ENCODE results near the gene SMC3. TPM values are rescaled to one million over a fixed set of nuclear protein-coding genes. Genes with fewer than 3 reads are reported as not detected.

SMC3 gene
- total and polyA plus RNA-seq, 2 of the 13 experiments (the other 11 are each of a cell fraction or from before 2014, with no cell fraction given), result 11.7 to 48.0 TPM

DNA sequence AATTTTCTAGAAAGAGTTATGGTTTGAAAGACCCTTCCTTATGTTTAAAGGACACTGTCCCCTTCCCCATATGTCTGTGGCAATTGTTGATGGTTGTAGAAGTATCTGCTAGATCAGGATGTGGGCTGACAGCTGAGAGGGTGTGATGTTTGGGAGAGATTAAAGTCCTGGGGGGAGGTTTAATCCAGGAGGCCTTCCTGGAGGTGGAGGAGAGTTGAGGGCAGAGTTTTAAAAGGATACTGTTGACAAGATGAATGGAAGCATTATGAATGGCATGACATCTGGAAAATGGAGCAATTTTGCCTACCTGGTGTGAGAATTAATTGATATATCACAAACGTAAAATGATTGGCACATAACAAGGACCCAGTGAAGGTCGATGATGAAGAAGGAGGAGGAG lies 32.9 kb upstream of the SMC3 start:
- H3K4me2 ChIP-seq (ENCODE audit: low read depth, low read length), result no peak overlapping the region
- peaks cover 3 to 11% of the 10 kb centered on the region in 2 experiments; a peak in 3 of 5 replicates for H3K27me3 ChIP-seq (ENCODE audit: control insufficient read depth in 1 of 2, insufficient read depth in 2 of 2, low read length in 2 of 2)
- ChIA-PET CTCF (ENCODE audit: low intra/inter-chr PET ratio, low total read pairs) (no interaction called here), POLR2A (no interaction called here)
- 1% methylated on average over 2 of the region's 2 CpGs for WGBS (ENCODE audit: low lambda C conversion rate)
- no peak for TF ChIP-seq ZSCAN29 (CRISPR knock-in tag; conservative IDR thresholded peaks at IDR 0.05)
- TF ChIP-seq HNF4G (IDR thresholded peaks at IDR 0.05; ENCODE audit: borderline replicate concordance, low read depth, low read length), result no peak
- no peak for TF ChIP-seq HNF4G (CRISPR knock-in tag; IDR thresholded peaks at IDR 0.05; ENCODE audit: borderline replicate concordance, low read depth)
- no peak for TF ChIP-seq ZNF335 (CRISPR knock-in tag; IDR thresholded peaks at IDR 0.05)
- TF ChIP-seq ZNF441 (CRISPR knock-in tag; IDR thresholded peaks at IDR 0.05; ENCODE audit: borderline replicate concordance), result no peak
- TF ChIP-seq ZNF446 (CRISPR knock-in tag; IDR thresholded peaks at IDR 0.05), result no peak
- TF ChIP-seq PHF5A (CRISPR knock-in tag; IDR thresholded peaks at IDR 0.05; ENCODE audit: low read depth, unreplicated experiment), result no peak
- no peak for TF ChIP-seq LCORL (IDR thresholded peaks at IDR 0.05)
- TF ChIP-seq LCORL (CRISPR knock-in tag; IDR thresholded peaks at IDR 0.05), result no peak
- TF ChIP-seq IKZF4 (CRISPR knock-in tag; IDR thresholded peaks at IDR 0.05; ENCODE audit: borderline replicate concordance, low read depth, not compliant biosample characterization), result no peak
- TF ChIP-seq, protein P1, sequence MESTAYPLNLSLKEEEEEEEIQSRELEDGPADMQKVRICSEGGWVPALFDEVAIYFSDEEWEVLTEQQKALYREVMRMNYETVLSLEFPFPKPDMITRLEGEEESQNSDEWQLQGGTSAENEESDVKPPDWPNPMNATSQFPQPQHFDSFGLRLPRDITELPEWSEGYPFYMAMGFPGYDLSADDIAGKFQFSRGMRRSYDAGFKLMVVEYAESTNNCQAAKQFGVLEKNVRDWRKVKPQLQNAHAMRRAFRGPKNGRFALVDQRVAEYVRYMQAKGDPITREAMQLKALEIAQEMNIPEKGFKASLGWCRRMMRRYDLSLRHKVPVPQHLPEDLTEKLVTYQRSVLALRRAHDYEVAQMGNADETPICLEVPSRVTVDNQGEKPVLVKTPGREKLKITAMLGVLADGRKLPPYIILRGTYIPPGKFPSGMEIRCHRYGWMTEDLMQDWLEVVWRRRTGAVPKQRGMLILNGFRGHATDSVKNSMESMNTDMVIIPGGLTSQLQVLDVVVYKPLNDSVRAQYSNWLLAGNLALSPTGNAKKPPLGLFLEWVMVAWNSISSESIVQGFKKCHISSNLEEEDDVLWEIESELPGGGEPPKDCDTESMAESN (CRISPR knock-in tag; conservative IDR thresholded peaks at IDR 0.05), result no peak
- no peak for TF ChIP-seq GFI1 (CRISPR knock-in tag; IDR thresholded peaks at IDR 0.05; ENCODE audit: borderline replicate concordance)
- TF ChIP-seq ZNF572 (CRISPR knock-in tag; IDR thresholded peaks at IDR 0.05), result no peak
- H3K9me3 ChIP-seq (ENCODE audit: low read length), result no peaks in the 10 kb centered on the region
- no peak overlapping the region for H3K4me3 ChIP-seq (replicated peaks in 1 of 3; ENCODE audit: insufficient read depth in 1 of 3, low read depth in 2 of 3, low read length in 3 of 3)
- FAIRE-seq (no peak), ATAC-seq (no peak), DNase-seq (ENCODE audit: low spot score) (no peak)
- intact Hi-C loops (cut with micrococcal nuclease; ENCODE audit: unreplicated experiment), result no loop called here
- no peaks in the 10 kb centered on the region for H3K36me3 ChIP-seq (replicated peaks in 1 of 2; ENCODE audit: control insufficient read depth in 1 of 2, insufficient read depth in 2 of 2, low read length in 2 of 2)
- in situ Hi-C loops (cut with HindIII; ENCODE audit: extremely low pct_ligation_motif_present, low pct_unique_long_range_greater_than_20kb), result loop anchor here (5.0 kb wide), 1 partner anchor 222 kb away; no protein-coding TSS in a partner anchor
- H3K27ac ChIP-seq (ENCODE audit: extremely low read length, insufficient read depth, low read length), result no peak overlapping the region
- H2AFZ ChIP-seq (ENCODE audit: low read length), result no peak overlapping the region
- no TSS peak for BruUV-seq (replicated peaks)
- no peaks in the 10 kb centered on the region for H3K79me2 ChIP-seq (ENCODE audit: insufficient read depth, low read length)
- peaks cover 9% of the 10 kb centered on the region; the same call in 1 of the 2 replicates for H3K4me1 ChIP-seq (ENCODE audit: insufficient read depth, low read length)
- no peak overlapping the region for H3K9ac ChIP-seq (ENCODE audit: insufficient read depth, low read depth, low read length)
- H4K20me1 ChIP-seq (ENCODE audit: insufficient read depth, low read length), result no peaks in the 10 kb centered on the region
